Prostate gland (tissue), 2 donors: ENCODE measurements around the gene HACD2.

Experiments
- POLR2A ChIP-seq: fragments of 450-650 bp; IDR thresholded peaks from one replicate; pipeline ENCODE4 v1.6.1; 2016; ENCODE audit warnings: antibody characterized with exemption, mild to moderate bottlenecking
- TF ChIP-seq, protein P1 (sequence below), 4 experiments: fragments of 200-600 bp in 2 of 4; fragments of 450-650 bp in 2 of 4; sonication (generic) in 2 of 4; IDR thresholded peaks; 1 replicate in 3 of 4; 2 replicates in 1 of 4; pipeline ENCODE4 v1.5.1; 2016 to 2019; ENCODE audit warnings: antibody characterized with exemption in 4 of 4, mild to moderate bottlenecking in 2 of 4, moderate library complexity in 2 of 4

DNA sequence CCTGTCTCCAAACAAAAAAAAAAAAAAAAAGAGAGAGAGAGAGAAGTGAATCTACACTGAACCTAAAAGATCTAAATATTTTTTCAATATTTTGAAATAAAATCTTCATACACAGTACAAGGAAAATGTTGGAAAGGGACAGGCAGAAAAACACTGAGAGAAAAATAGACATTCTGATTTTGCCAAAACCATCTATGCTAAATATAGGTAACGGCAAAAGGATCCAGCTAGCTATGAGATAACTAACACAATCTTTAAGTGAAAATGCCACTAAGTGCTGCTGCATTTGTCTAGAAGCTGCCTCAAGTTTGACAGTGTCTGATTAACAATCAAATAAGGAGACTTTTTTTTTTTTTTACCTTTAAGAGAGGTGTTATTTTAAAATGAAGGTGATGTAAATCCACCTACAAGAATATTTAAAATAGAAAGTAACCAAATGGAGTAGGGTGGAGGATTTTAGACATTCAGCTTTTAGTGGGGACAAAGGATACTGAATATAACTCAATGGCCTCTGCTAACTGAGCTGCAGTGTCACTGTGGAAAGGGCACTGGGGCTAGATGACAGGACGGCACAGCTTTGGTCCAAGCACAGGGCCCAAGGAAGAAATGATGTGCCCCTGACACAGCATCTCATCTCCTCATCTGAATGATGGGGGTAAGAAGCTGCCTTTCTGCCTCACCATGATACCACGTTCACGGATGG lies 62.4 kb downstream of the HACD2 start:
- TF ChIP-seq, protein P1, sequence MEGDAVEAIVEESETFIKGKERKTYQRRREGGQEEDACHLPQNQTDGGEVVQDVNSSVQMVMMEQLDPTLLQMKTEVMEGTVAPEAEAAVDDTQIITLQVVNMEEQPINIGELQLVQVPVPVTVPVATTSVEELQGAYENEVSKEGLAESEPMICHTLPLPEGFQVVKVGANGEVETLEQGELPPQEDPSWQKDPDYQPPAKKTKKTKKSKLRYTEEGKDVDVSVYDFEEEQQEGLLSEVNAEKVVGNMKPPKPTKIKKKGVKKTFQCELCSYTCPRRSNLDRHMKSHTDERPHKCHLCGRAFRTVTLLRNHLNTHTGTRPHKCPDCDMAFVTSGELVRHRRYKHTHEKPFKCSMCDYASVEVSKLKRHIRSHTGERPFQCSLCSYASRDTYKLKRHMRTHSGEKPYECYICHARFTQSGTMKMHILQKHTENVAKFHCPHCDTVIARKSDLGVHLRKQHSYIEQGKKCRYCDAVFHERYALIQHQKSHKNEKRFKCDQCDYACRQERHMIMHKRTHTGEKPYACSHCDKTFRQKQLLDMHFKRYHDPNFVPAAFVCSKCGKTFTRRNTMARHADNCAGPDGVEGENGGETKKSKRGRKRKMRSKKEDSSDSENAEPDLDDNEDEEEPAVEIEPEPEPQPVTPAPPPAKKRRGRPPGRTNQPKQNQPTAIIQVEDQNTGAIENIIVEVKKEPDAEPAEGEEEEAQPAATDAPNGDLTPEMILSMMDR (IDR thresholded peaks at IDR 0.05), result no peak
- TF ChIP-seq POLR2A, result no peak
